GM19455 (cell line): Measurements from ENCODE around the gene CHMP3.
"Not testable (repeated sequence)": the region's sequence is repeated elsewhere in the genome, so short reads cannot be mapped to it uniquely, and the experiment has no call there.

Experiments
- ATAC-seq: cut with Tn5 transposase; IDR thresholded peaks from one replicate; pipeline ENCODE4 v1.9.1; 2021; ENCODE audit not compliant: unreplicated experiment

The CHMP3 gene

GRCh38 chr2:86549963-86550725 lies 13.1 kb downstream of the CHMP3 start:
- not testable (repeated sequence) for ATAC-seq

DNA sequence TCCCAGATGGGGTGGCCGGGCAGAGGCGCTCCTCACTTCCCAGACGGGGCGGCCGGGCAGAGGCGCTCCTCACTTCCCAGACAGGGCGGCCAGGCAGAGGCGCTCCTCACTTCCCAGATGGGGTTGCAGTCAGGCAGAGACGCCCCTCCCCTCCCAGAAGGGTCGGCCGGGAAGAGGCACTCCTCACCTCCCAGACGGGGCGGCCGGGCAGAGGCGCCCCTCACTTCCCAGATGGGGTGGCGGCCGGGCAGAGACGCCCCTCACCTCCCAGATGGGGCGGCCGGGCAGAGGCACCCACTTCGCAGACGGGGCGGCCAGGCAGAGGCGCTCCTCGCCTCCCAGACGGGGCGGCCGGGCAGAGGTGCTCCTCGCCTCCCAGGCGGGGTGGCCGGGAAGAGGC lies 13.8 kb downstream of the CHMP3 start:
- ATAC-seq = not testable (repeated sequence)

DNA sequence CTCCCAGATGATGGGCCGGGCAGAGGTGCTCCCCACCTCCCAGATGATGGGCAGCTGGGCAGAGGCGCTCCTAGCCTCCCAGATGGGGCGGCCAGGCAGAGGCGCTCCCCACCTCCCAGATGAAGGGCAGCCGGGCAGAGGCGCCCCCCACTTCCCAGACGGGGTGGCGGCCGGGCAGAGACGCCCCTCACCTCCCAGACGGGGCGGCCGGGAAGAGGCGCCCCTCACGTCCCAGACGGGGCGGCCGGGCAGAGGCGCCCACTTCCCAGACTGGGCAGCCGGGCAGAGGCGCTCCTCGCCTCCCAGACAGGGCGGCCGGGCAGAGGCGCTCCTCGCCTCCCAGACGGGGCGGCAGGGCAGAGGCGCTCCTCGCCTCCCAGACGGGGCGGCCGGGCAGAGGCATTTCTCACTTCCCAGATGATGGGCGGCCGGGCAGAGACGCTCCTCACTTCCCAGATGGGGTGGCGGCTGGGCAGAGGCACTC lies 14.3 kb downstream of the CHMP3 start:
- ATAC-seq = not testable (repeated sequence)

DNA sequence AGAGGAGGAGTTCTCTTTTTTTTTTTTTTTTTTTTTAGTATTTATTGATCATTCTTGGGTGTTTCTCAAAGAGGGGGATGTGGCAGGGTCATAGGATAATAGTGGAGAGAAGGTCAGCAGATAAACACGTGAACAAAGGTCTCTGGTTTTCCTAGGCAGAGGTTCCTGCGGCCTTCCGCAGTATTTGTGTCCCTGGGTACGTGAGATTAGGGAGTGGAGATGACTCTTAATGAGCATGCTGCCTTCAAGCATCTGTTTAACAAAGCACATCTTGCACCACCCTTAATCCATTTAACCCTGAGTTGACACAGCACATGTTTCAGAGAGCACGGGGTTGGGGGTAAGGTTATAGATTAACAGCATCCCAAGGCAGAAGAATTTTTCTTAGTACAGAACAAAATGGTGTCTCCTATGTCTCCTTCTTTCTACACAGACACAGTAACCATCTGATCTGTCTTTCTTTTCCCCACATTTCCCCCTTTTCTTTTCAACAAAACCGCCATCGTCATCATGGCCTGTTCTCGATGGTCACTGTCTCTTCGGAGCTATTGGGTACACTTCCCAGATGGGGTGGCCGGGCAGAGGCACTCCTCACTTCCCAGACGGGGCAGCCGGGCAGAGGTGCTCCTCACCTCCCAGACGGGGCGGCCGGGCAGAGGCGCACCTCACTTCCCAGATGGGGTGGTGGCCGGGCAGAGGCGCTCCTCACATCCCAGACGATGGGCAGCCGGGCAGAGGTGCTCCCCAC lies 14.9 kb downstream of the CHMP3 start:
- not testable (repeated sequence) for ATAC-seq

- ATAC-seq = not testable (repeated sequence)
These were observed 17.8 kb downstream of the CHMP3 start for GRCh38 chr2:86545296-86545924.

- not testable (repeated sequence) for ATAC-seq
These were observed 18.8 kb downstream of the CHMP3 start for GRCh38 chr2:86544278-86545099.

DNA sequence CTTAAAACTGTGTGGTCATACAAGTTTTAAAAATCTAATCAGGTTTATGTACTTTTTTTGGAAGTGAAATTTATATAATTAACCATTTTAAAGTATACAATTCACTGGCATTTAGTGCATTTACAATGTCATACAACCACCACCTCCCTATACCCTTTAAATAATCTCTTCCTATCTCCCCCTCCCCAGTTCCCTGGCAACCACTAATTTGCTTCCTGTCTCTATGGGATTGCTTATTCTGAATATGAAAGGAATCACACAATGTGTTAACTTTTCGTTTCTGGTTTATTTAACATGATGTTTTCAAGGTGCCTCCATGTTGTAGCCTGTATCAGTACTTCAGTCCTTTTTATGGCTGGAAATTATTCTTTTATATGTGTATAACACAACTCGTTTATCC lies 19.4 kb downstream of the CHMP3 start:
- no peak for ATAC-seq

DNA sequence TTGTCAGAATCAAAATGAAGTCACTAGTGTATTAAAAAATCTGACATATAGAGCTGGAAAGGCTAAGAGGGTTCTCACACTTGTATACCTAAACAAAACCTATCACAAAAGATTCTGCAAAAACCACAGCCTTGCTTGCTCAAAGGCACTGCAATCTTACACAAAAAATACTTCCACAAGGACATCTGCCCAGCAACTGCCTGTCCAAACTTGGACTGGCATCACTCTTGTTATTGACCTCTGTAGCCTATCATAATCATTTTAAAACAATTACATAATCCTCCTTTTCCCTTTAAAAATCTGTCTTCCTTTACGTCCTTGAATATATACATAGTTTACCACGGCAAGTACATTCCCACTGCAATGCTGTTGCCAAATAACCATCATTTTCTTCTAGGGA lies 19.9 kb downstream of the CHMP3 start:
- ATAC-seq = no peak

- no peak for ATAC-seq
These were observed 20.4 kb downstream of the CHMP3 start for GRCh38 chr2:86542814-86543213.

DNA sequence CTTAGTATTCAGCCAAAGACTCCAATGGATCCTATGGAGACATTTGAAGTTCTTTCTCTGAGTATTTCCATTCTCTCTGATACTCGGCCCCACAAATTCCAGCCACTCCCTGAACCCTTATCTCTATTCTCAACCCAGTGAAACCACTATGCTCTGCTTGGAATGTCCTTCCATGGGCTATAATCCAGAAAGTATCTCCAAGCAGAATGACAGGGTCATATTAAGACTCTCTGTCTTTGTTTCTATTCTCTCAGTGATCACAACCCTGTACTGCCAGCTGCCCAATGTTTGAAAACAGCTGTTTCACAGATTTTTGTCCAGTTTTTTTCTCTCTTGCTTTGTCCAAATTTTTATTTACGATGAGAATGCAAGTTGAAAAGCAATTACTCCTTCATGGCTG lies 21.9 kb downstream of the CHMP3 start:
- ATAC-seq = no peak

DNA sequence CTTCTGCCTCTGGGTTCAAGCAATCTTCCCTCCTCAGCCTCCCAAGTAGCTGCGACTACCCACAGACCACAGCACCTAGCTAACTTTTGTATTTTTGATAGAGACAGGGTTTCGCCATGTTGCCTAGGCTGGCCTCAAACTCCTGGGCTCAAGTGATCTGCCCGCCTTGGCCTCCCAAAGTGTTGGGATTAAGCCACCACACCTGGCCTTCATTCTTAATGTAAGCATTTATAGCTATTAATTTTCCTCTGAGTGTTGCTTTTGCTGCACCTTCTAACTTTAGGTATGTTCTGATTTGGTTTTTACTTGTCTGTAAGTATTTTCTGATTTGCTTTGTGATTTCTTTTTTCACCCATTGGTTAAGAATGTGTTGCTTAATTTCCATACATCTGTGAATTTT lies 29.7 kb downstream of the CHMP3 start:
- no peak for ATAC-seq

- no peak for ATAC-seq
These were observed 37.6 kb downstream of the CHMP3 start for GRCh38 chr2:86525421-86526340.

GRCh38 chr2:86523491-86523890 lies 39.8 kb downstream of the CHMP3 start:
- no peak for ATAC-seq

- no peak for ATAC-seq
These were observed 40.5 kb downstream of the CHMP3 start for GRCh38 chr2:86522711-86523110.

DNA sequence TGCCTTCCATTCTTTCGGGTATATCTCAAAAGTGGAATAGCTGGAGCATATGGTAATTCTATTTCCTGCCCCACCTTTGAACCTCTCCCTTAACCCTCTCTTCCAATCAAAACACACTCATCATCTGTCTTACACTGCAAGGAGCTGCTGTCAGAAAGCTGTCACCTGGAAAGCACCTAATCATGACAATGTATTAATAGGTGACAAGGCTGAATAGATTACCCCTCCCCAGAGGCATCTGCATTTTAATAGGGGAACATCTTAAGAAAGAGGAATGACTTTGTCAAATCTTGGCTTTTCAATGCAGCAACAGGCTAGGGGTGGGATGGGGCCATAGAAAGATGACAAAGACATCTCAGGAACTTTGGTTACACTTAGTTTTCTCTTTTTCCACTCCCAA lies 41.3 kb downstream of the CHMP3 start:
- ATAC-seq = no peak

DNA sequence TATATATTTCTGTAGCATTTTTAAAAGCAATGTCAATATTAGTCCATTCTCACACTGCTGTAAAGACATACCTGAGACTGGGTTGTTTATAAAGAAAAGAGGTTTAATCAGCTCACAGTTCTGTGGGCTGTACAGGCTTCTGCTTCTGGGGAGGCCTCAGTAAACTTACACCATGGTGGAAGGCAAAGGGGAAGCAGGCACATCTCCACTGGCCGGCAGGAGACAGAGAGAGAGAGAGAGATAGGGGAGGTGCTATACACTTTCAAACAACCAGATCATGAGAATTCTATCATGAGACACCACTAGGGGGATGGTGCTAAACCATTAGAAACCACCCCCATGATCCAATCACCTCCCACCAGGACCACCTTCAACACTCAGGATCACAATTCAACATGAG lies 43.1 kb downstream of the CHMP3 start:
- no peak for ATAC-seq

GRCh38 chr2:86519349-86519748 lies 43.9 kb downstream of the CHMP3 start:
- ATAC-seq = no peak

GRCh38 chr2:86518481-86518880 lies 44.8 kb downstream of the CHMP3 start:
- ATAC-seq = no peak

GRCh38 chr2:86513948-86514660 lies 49.1 kb downstream of the CHMP3 start:
- no peak for ATAC-seq
